ENCODE results near the gene GABRG3. TPM values are rescaled to one million over a fixed set of nuclear protein-coding genes. Genes with fewer than 3 reads are reported as not detected.

Gene GABRG3
- total and polyA plus RNA-seq, 11 donors = not detected

DNA sequence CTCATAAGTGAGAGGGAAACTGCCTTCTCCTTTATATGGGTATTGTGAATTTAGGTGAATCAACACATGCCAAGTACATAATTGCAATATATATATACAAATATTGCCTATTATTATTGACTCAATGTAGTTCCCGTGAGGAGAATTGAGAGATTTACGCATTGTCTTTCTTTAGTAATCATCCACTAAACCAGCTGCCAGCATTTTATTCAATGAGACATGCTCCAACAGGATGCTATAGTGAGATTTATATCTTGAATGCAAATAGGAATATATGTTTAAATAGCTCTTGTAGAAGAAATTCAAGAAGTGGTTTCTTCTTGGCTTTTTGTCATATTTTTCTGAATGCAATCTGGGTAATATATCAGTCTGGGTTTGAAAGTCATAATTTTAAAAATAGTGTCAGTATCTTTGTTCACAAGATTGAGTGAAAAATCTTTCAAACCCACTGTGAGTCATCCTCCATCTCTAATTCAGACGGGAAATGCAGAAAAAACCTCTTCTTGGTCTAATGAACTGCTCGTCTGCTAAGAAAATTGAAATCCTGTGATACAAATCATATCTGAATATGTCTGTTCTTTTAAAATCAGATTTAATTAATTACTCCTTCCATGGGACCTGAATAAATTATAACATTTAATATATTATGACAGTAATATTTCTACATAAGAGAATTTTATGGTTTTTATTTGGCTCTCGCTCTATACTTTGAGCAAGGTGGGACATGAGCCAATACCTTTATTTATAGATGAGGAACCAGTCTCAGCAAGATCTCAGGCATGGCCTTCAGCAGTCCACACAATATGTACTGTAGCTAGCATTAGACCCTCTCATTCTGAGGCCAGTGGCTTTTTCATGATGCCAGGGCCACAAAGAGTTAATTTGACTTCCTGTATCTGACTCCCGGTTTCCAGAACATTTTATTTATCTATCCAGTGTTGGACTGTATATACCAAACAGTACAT lies 516.0 kb downstream of the GABRG3 start:
- Histone ChIP-seq H3K27ac (no peak overlapping the region), H3K27me3 (no peaks in the 10 kb centered on the region), H3K9me3 (no peaks in the 10 kb centered on the region), H3K4me3 (no peak overlapping the region), H3K36me3 (no peaks in the 10 kb centered on the region), H3K4me1 (no peaks in the 10 kb centered on the region)
- no peak for DNase-seq
- intact Hi-C loops (cut with DNase I) = no loop called here
- ATAC-seq = no peak
- WGBS, 4 donors = 51 to 59% (median 53%) methylated on average over 6 of the region's 6 CpGs
- TF ChIP-seq, protein P1, sequence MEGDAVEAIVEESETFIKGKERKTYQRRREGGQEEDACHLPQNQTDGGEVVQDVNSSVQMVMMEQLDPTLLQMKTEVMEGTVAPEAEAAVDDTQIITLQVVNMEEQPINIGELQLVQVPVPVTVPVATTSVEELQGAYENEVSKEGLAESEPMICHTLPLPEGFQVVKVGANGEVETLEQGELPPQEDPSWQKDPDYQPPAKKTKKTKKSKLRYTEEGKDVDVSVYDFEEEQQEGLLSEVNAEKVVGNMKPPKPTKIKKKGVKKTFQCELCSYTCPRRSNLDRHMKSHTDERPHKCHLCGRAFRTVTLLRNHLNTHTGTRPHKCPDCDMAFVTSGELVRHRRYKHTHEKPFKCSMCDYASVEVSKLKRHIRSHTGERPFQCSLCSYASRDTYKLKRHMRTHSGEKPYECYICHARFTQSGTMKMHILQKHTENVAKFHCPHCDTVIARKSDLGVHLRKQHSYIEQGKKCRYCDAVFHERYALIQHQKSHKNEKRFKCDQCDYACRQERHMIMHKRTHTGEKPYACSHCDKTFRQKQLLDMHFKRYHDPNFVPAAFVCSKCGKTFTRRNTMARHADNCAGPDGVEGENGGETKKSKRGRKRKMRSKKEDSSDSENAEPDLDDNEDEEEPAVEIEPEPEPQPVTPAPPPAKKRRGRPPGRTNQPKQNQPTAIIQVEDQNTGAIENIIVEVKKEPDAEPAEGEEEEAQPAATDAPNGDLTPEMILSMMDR (IDR thresholded peaks at IDR 0.05) = no peak
- no peak for TF ChIP-seq POLR2A (IDR thresholded peaks at IDR 0.05)

- ATAC-seq (no peak), DNase-seq (no peak)
- Histone ChIP-seq H3K36me3 (no peaks in the 10 kb centered on the region), H3K4me3 (no peak overlapping the region), H3K4me1 (no peaks in the 10 kb centered on the region), H3K27me3 (no peaks in the 10 kb centered on the region), H3K27ac (no peak overlapping the region), H3K9me3 (no peaks in the 10 kb centered on the region)
- 71 to 80% (median 77%) methylated on average over 11 of the region's 11 CpGs for WGBS, 4 donors
- TF ChIP-seq, protein P1 (IDR thresholded peaks at IDR 0.05) = no peak
- TF ChIP-seq POLR2A (IDR thresholded peaks at IDR 0.05) = no peak
- intact Hi-C loops (cut with DNase I) = no loop called here
Measured at GRCh38 chr15:27487846-27488245, 516.9 kb downstream of the GABRG3 start.

- ATAC-seq (no peak), DNase-seq (no peak)
- no peaks in the 10 kb centered on the region for H3K27me3 ChIP-seq
- H3K4me3 ChIP-seq = no peak overlapping the region
- no peaks in the 10 kb centered on the region for H3K4me1 ChIP-seq
- no peaks in the 10 kb centered on the region for H3K9me3 ChIP-seq
- H3K27ac ChIP-seq = no peak overlapping the region
- 69 to 70% (median 69%) methylated on average over 12 of the region's 12 CpGs for WGBS, 4 donors
- no peak for TF ChIP-seq POLR2A (IDR thresholded peaks at IDR 0.05)
- TF ChIP-seq, protein P1 (IDR thresholded peaks at IDR 0.05) = no peak
- H3K36me3 ChIP-seq = no peaks in the 10 kb centered on the region
- intact Hi-C loops (cut with DNase I) = no loop called here
Measured at GRCh38 chr15:27490867-27491595, 520.0 kb downstream of the GABRG3 start.

All from heart left ventricle (tissue), 16 donors.